ENCODE data around the gene PHLPP1.

The PHLPP1 gene

GRCh38 chr18:62918361-62918760, 203.0 kb downstream of the PHLPP1 start:
- H3K4me3 ChIP-seq (ENCODE audit: control insufficient read depth, low read depth, low read length): no peak overlapping the region
- DNase-seq (ENCODE audit: low read depth): no peak
- no peak for TF ChIP-seq CTCF (conservative IDR thresholded peaks at IDR 0.05; ENCODE audit: control insufficient read depth, insufficient read depth, low read depth, low read length)

DNA sequence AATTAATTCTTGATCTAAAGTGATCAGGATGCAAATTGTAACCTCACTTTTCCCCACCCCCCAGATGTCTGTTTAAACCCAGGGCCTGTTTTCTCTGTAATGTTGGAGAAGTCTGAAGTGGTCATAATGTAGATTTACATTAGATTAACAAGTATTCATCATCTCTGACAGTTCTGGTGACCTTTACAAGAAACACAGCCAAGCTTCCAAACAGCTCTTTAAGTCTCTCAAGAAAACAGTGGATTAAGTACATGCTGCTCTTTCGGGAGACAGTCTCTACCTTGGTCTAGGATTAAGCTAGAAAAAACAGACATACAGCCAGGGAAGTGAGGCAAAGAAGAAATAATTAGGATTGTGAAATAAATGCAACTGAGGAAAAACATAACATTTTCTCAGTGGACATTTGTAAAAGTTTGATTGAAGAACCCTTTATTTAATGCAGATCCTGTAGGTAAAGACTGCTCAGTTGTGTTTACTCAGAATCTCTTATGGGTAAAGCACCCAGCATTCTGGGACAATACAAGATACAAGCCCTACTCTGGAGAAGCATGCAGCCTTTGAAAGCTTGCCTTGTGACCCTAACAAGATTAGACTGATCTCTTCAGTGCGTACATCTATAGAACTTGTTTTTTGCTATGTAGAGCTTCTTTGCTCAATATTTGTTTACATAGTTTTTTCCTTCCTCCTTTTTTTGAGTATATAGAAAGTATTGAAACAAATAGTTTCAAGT, 203.9 kb downstream of the PHLPP1 start:
- no peak overlapping the region for H3K4me3 ChIP-seq (ENCODE audit: control insufficient read depth, low read depth, low read length)
- DNase-seq (ENCODE audit: low read depth): no peak
- no peak for TF ChIP-seq CTCF (conservative IDR thresholded peaks at IDR 0.05; ENCODE audit: control insufficient read depth, insufficient read depth, low read depth, low read length)

DNA sequence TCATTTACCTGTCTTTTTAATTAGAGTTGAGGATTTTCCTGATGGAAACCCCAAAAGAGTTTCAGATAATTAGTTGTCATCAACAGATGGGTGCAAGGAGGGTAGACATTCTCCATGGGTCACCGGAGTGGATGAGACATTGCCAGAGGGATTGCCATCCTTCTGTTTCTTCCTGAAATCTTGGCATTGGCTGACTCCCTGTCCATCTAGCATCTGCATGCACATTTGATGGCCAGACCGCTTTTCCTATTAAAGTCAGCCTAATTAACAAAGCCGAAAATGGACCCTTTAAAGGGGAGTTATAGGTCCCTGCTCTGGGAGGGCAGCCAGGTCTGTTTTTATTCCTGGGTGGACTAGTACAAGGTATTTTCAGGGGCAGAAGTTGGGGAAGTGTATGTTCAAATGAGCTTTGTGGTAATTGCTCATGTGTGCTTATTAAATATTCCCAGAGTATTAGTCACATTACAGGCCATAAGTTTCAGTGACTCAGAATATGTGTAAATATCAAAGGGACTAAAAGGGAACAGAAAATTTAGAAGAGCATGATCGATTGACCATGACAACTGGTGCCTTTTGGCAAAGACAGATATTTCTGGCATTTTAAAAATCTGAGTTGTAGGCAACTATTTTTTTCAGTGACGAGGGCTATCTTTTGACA, 209.8 kb downstream of the PHLPP1 start:
- no peak overlapping the region for H3K4me3 ChIP-seq (ENCODE audit: control insufficient read depth, low read depth, low read length)
- TF ChIP-seq CTCF (conservative IDR thresholded peaks at IDR 0.05; ENCODE audit: control insufficient read depth, insufficient read depth, low read depth, low read length): no peak
- DNase-seq (ENCODE audit: low read depth): peak; percentile 72

GRCh38 chr18:62928326-62928725, 213.0 kb downstream of the PHLPP1 start:
- peak; percentile 35 for TF ChIP-seq CTCF (conservative IDR thresholded peaks at IDR 0.05; ENCODE audit: control insufficient read depth, insufficient read depth, low read depth, low read length)
- H3K4me3 ChIP-seq (ENCODE audit: control insufficient read depth, low read depth, low read length): no peak overlapping the region
- peak; percentile 59 for DNase-seq (ENCODE audit: low read depth)

- H3K4me3 ChIP-seq (ENCODE audit: control insufficient read depth, low read depth, low read length): no peak overlapping the region
- no peak for TF ChIP-seq CTCF (conservative IDR thresholded peaks at IDR 0.05; ENCODE audit: control insufficient read depth, insufficient read depth, low read depth, low read length)
- DNase-seq (ENCODE audit: low read depth): no peak
These were observed 218.0 kb downstream of the PHLPP1 start for GRCh38 chr18:62933261-62933887.

GRCh38 chr18:62935994-62936393, 220.7 kb downstream of the PHLPP1 start:
- H3K4me3 ChIP-seq (ENCODE audit: control insufficient read depth, low read depth, low read length): no peak overlapping the region
- TF ChIP-seq CTCF (conservative IDR thresholded peaks at IDR 0.05; ENCODE audit: control insufficient read depth, insufficient read depth, low read depth, low read length): no peak
- no peak for DNase-seq (ENCODE audit: low read depth)

Data from fibroblast of mammary gland (primary cell).